GM18526 (cell line): ENCODE measurements around the gene BMERB1.

Experiments used
- POLR2A ChIP-seq: IDR thresholded peaks from 3 replicates; pipeline ENCODE4 v1.6.1; 2011; ENCODE audit not compliant: insufficient read length; ENCODE audit errors: extremely low read depth

BMERB1 gene

DNA sequence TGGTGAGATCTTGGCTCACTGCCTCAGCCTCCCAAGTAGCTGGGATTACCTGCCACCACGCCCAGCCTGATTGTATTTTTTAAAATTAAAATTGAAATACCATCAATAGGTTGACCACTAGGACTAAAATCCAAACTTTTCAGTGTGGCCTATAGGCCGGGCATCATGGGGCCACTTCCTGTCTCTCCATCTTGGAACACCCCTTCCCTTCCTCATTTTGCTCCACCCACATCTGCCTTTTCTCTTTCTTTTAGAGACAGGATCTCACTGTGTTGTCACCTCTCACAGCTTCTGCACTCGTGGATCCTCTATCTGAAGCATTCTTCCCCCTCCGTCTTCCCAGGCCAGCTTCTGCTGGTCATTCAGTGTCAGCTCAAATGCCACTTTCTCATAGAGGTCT, 57.0 kb downstream of the BMERB1 start:
- no peak for TF ChIP-seq POLR2A

DNA sequence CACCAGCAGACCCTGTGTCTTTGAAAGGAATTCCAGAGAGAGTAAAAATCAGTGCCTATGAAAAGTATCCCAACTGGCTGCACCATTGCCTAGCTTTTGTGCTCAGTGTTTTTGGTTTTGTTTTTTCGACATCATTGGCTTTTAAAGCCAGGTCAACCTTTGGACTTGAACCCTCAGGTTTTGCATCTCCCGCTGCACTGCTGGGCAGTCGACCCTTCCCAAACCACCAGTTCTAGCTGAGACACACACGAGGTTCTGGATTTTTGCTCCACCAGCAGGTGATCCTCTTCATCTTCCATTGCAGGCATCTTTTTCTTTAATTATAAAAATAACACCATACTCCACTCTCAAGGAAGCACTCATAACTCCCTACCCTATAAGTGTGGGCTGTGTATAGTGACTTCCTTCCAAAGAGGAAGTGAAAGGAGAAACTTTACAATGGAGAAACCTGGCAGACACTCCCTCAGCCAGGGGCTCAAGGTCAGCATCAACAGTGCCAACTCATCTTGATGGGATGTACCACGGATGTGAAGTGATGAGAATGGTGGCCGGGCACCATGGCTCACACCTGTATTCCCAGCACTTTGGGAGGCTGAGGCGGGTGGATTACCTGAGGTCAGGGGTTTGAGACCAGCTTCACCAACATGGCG, 57.8 kb downstream of the BMERB1 start:
- TF ChIP-seq POLR2A = no peak

DNA sequence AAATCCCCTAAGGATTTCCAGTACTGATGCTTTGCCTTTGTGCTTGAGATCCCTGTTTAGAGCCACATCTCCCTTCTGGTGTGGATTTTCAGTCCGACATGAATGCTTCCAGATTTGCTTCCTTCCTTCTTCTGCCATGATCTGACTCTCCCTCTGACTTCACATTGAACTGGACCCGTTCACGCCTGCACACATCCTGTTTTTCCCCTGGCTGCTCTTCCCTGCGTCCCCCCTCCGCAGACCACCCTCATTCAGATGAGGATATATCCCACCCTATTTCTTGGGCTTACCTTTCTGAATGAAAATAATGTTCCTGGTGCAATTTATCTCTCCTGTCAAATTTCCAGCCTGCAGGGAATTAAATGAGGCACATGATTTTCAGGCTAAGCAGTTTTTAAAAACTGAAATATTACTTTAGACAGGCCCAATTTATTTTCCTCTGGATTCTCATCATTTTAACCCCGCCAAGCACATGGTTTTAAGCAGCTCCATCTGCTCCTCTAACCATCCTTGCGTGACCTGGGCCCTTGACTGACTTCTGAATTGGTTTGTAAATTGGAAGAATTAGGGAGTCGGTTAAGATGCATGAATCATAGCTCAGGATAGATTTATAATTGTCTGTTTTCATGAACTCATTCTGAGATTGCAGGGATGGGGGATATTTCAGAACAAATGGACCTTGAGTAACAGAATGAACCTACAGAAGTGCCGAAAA, 59.2 kb downstream of the BMERB1 start:
- TF ChIP-seq POLR2A = no peak

DNA sequence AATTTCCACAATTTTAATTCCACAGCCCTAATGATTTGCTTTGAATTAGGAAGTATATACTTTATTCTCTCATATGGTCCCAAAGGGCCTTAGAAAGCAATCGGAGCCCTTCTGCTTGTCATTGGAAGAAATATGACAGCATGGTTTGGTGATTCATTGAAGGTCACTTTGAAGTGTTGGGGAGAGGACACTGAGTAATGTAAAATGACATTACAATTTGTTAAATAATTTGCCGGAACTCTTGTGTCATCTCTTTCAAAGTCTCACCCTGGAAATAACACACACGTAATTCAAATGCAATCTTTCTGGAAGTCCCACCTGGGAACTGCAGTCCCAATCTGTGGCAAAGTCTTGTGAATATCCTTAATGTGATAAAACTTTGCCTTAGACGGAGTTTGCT, 59.8 kb downstream of the BMERB1 start:
- no peak for TF ChIP-seq POLR2A

DNA sequence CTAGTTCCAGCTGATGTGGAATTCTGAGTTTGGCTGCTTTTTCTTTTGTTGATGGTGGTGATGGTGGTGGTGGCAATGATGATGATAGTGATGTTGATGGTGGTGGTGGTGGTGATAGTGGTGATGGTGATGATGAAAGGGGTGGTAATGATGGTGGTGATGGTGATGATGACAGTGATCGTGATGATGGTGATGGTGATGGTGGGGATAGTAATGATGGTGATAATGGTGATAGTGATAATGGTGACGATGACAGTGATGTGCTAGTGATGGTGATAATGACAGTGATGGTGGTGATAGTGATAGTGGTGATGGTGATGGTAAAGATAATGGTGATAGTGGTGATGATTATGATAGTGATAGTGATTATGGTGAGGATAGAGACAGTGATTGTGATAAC, 61.5 kb downstream of the BMERB1 start:
- no peak for TF ChIP-seq POLR2A

DNA sequence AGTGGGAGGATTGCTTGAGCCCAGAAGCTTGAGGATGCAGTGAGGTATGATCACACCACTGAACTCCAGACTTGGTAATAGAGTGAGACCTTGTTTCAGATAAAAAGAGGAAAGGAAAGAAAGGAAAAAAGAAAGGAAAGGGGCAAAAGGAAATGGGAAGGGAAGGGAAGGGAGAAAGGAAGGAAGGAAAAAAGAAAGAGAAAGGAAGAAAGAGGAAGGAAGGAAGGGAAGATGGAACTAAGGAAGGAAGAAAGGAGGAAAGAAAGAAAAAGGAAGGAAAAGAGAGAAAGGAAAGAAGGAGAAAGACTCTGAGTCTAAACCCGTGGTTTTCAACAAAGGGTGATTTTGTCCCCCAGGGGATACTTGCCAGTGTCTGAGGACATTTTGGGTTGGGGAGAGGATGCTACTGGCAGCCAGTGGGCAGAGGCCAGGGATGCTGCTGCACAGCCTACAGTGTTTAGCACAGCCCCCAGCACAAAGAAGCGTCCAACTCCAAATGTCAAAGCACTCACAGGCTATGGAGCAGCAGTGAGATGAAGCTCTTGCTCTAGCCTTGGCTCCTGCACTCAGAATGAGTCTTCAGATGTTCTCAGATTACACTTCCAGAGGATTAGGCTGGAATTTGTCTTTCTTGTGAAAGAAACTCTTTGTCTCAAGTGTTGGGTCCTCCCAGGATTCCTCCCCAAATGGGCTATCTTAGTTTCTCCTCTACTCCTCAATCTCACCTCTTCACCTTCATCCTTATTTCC, 64.2 kb downstream of the BMERB1 start:
- no peak for TF ChIP-seq POLR2A

DNA sequence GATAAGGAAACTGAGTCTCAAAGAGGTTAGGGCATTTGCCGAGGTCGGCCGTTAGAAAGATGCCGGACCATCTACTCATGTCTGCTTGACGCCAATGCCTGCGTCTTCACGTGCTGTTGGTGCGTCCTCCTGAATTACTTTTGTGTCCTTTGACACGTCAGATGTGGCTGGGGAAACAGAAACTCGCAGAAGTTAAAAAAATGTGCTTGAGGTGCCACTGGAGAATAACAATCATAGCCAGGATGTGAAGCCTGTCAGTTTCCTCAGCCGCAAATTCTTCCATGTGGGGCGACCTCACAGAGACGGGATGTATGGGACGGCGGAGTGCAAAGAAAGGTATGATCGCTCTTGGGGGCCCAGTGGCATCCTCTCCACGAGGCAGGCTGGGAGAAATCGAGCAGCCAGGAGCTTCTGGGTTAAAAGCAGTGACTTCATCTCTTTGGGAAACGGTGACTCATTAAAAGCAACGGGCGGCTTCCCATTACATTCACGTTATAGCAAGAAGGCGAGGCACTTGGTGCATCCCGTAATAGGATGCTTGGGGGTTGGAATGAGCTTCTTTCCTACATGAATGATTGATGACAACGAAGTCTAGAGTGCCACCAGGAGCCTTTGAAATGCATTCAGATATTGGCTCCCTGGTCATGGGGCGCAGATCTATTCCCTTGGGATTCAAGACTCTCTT, 67.8 kb downstream of the BMERB1 start:
- no peak for TF ChIP-seq POLR2A

DNA sequence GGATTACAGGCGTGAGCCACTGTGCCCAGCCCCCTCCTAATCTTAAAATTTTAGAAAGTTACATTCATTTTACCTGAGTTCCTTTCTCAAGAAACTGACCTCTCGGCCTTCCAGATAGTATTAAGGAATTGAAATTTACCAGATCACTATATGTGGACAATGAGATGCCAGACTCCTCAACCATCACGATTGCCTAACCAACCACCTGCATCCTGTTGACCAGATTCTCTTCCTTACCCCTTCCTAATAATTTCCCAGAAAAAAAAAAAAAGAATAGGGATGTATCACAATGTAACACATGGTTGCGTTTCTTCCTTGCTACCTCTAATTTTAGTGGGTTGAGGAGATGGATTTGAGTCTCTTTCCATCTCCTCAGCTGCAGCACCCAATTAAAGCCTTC, 72.1 kb downstream of the BMERB1 start:
- TF ChIP-seq POLR2A = no peak

DNA sequence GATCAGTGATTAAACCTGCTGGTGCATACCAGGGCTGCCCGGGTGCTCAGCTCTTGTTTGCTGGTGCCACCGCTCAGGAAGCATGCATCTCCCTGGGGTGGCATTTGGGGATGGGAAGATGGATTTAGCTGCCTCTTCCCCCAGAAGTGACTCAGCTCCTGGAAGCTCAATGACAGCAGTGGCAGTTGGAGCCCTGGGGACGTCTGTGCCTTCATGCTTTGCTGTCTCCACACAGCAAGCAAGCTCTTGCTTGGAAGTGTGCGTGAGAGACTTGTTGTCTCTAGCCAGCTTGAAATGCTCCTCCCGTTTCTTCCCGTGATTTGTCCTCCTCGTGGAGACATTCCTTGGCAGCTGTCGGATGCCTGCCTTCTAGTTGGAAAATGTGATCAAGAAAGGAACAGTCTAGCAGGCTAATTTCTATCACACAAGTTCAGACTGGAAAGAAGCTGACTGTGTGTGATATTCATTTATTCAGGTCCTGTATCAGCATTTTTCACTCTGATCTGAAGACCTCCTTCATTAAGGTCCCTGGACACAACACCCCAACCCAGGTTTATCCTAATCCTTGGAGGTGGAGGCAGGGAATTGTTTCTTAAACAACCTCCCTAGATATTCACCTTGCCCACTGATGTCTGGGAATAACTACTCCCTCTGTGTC, 73.0 kb downstream of the BMERB1 start:
- no peak for TF ChIP-seq POLR2A

DNA sequence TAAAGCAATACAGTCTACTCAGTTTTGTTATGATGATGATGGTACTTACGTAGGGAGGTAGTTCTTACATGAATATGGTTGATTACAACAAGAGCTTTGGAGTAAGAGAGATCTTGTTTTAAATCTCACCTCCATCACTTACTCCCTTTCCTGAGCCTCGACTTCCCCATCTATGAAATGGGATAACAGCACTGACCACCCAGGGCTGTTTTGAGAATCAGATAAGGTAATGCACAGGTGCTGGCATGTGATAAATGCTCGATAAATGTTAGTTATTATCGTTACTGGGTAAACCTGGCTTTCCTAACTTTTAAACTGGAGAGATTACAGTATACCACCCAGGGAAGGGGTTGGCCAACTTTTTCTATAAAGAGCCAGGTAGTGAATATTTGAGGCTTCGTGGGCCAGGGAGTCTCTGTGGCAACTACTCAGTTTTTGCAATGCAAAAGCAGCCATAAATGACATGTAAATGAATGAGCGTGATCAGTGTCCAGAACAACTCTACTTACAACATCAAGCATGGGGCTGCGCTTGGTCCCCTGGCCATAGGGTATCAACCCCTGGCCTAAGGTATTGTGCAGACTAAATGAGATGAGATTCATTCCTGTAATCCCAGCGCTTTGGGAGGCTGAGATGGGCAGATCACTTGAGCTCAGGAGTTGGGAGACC, 73.7 kb downstream of the BMERB1 start:
- no peak for TF ChIP-seq POLR2A

DNA sequence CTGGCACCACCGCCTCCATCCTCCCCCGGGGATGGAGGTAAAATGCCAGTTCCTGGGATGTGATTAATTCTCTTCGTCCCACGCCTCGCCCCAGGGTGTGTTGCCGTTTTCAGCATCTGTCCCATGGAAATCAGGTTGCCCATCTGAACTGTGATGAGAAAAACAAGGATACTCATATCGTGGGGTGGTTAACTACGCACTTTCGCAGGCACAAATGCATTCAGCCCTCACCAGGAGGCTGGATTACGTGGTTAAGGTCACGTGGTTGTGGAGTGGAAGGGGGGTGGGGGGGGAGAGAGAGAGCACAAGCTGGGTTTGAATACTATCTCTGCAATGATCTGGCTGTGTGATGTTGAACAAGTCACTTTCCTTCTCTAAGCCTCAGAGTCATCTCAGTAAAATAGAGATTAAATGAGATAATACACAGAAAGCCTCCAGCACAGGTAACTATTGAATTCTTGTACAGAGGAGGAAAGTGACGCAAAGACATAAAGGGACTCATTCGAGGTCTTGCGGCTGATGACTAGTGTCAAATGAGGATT, 74.7 kb downstream of the BMERB1 start:
- TF ChIP-seq POLR2A = no peak

DNA sequence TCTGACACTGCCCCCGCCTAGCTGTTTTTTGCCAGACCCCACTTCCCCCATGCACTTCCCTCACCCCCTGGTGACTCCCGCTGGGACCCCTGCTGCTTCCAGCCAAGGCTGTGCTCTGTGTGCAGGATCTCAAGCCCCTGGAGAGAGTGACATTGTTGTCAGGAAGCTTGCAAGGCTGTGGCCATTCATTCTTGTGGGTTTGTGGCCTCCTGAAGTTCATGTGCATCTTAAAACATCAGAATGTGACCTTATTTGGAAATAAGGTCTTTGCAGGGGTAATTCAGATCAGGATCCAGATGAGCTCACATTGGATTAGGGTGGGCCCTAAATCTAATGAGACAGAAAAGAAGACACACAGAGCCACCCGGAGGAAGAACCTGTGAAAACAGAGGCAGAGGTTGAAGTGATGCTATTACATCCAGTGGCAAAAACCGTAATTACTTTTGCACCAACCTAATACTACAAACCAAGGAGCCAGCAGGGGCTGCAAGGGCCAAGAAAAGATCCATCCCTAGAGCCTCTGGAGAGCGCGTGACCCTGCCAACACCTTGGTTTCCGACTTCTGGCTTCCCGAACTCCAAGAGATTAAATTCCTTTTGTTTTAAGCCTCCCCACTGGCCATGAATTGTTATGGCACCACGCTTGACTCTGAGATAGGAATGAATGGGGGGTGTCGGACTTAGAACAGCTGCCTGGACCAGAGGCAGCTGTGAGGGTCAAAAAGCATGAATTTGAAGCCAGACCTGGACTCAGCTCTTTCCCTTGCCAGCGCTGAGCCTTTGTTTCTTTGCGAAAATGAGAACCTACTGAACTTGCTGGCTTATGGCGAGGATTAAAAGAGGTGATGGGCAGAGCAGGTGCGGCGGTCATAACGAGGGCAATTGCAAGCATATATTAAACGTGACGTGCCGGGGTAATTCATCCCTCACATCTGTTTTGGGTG, 75.5 kb downstream of the BMERB1 start:
- TF ChIP-seq POLR2A = no peak

DNA sequence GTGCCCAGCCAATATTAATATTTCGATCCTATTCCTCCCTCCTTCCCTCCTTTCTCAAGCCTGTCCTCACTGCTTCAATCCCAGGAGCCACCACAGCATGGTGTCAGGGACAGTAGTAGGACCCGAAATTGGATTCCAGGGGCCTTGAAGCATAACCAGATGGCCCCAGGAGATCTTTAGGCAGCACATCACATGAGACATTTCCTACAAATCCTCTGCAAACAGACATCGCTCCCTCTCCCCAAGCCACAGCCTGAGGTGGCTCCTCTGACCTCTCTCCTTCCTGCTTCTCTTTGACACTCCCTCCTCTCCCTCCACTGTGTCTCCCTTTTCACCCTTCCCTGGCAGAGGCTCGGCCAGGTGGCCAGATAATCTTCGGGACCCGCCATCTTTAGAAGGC, 76.6 kb downstream of the BMERB1 start:
- TF ChIP-seq POLR2A = no peak
